Thymus (tissue), 11 donors: ENCODE measurements around the gene PLXNA4. TPM values are rescaled to one million over a fixed set of nuclear protein-coding genes. Genes with fewer than 3 reads are reported as not detected.

Source experiments
- DNase-seq, 9 donors: peaks; one replicate each; pipeline ENCODE4 v3.0.0-alpha.2; 2013; ENCODE audit warnings: low spot score in 9 of 9, low read depth in 6 of 9, missing footprints in 1 of 9
- H3K27ac ChIP-seq, 2 donors: one replicate each; pipeline ENCODE4 v1.5.1; 2013; ENCODE audit warnings: control low read depth in 1 of 2, low read depth in 1 of 2, low read length in 1 of 2, mild to moderate bottlenecking in 1 of 2, moderate library complexity in 1 of 2
- H3K27me3 ChIP-seq, 2 donors: one replicate each; pipeline ENCODE4 v1.5.1; 2013; ENCODE audit warnings: low read length in 1 of 2; ENCODE audit not compliant: control insufficient read depth in 2 of 2, insufficient read depth in 1 of 2
- H3K36me3 ChIP-seq, 2 donors: one replicate each; pipeline ENCODE4 v1.5.1; 2013; ENCODE audit warnings: low read length in 1 of 2, mild to moderate bottlenecking in 1 of 2, moderate library complexity in 1 of 2; ENCODE audit not compliant: control insufficient read depth in 2 of 2, insufficient read depth in 2 of 2
- H3K4me1 ChIP-seq, 2 donors: one replicate each; pipeline ENCODE4 v1.5.1; 2013; ENCODE audit warnings: low read length in 2 of 2; ENCODE audit not compliant: control insufficient read depth in 2 of 2, insufficient read depth in 2 of 2
- H3K4me3 ChIP-seq, 2 donors: one replicate each; pipeline ENCODE4 v1.5.1; 2013; ENCODE audit warnings: low read length in 2 of 2, control low read depth in 1 of 2, mild to moderate bottlenecking in 1 of 2
- H3K9me3 ChIP-seq, 2 donors: one replicate each; pipeline ENCODE4 v1.5.1; 2013; ENCODE audit warnings: low read length in 1 of 2, mild to moderate bottlenecking in 1 of 2; ENCODE audit not compliant: control insufficient read depth in 2 of 2, insufficient read depth in 1 of 2
- WGBS: extraction: QIAGEN DNeasy Blood & Tissue Kit; methylation state at CpG from one replicate; pipeline ENCODE4 v1.1.7; 2013; 5-methylcytosine and 5-hydroxymethylcytosine counted together
- polyA plus RNA-seq: library from polyadenylated mRNA; stranded (reverse); fragments of 200-250 nt; gene quantifications from one replicate; pipeline ENCODE4 v1.2.3, GENCODE V29; 2013
- total RNA-seq: library from RNA; stranded (reverse); fragments of 120-200 nt; gene quantifications from one replicate; pipeline ENCODE4 v1.2.4, GENCODE V29; 2013
- donor health status: healthy.

Gene PLXNA4
- total and polyA plus RNA-seq, 2 donors, result 0.21 to 0.66 TPM

GRCh38 chr7:132243051-132243450 lies 333.2 kb downstream of the PLXNA4 start:
- no peaks in the 10 kb centered on the region for H3K27me3 ChIP-seq
- H3K9me3 ChIP-seq, result peaks cover 0 to 1% of the 10 kb centered on the region in 2 donors
- H3K4me3 ChIP-seq, result no peak overlapping the region
- H3K36me3 ChIP-seq, result no peaks in the 10 kb centered on the region
- H3K27ac ChIP-seq, result no peak overlapping the region
- no peak for DNase-seq
- H3K4me1 ChIP-seq, result no peaks in the 10 kb centered on the region
- 95% methylated on average over 1 of the region's 1 CpG for WGBS

GRCh38 chr7:132242192-132242812 lies 334.0 kb downstream of the PLXNA4 start:
- H3K4me1 ChIP-seq, result no peaks in the 10 kb centered on the region
- DNase-seq, result no peak
- H3K27ac ChIP-seq, result no peak overlapping the region
- no peak overlapping the region for H3K4me3 ChIP-seq
- 96% methylated on average over 5 of the region's 5 CpGs for WGBS
- no peaks in the 10 kb centered on the region for H3K27me3 ChIP-seq
- H3K9me3 ChIP-seq, result peaks cover 0 to 1% of the 10 kb centered on the region in 2 donors
- no peaks in the 10 kb centered on the region for H3K36me3 ChIP-seq

- peaks cover 0 to 1% of the 10 kb centered on the region in 2 donors for H3K9me3 ChIP-seq
- 35% methylated on average over 6 of the region's 6 CpGs for whole genome bisulfite sequencing
These were observed 335.3 kb downstream of the PLXNA4 start for GRCh38 chr7:132240821-132241422.

GRCh38 chr7:132240262-132240661 lies 336.0 kb downstream of the PLXNA4 start:
- Histone ChIP-seq H3K4me1 (no peaks in the 10 kb centered on the region), H3K4me3 (no peak overlapping the region), H3K27me3 (no peaks in the 10 kb centered on the region), H3K27ac (no peak overlapping the region), H3K36me3 (no peaks in the 10 kb centered on the region), H3K9me3 (peaks cover 0 to 1% of the 10 kb centered on the region in 2 donors)
- DNase-seq, result no peak
- WGBS, result 90% methylated on average over 3 of the region's 3 CpGs

More at GRCh38 chr7:132240821-132241422, 335.3 kb downstream of the PLXNA4 start:
- Histone ChIP-seq H3K4me1 (no peaks in the 10 kb centered on the region), H3K36me3 (no peaks in the 10 kb centered on the region), H3K27me3 (no peaks in the 10 kb centered on the region), H3K4me3 (no peak overlapping the region), H3K27ac (no peak overlapping the region)
- DNase-seq, result no peak

GRCh38 chr7:132239422-132239994 lies 336.8 kb downstream of the PLXNA4 start:
- Histone ChIP-seq H3K36me3 (no peaks in the 10 kb centered on the region), H3K27ac (no peak overlapping the region), H3K4me3 (no peak overlapping the region), H3K27me3 (no peaks in the 10 kb centered on the region), H3K4me1 (no peaks in the 10 kb centered on the region), H3K9me3 (no peaks in the 10 kb centered on the region)
- 91% methylated on average over 5 of the region's 5 CpGs for WGBS
- no peak for DNase-seq

GRCh38 chr7:132234711-132235110 lies 341.6 kb downstream of the PLXNA4 start:
- no peak overlapping the region for H3K4me3 ChIP-seq
- no peaks in the 10 kb centered on the region for H3K27me3 ChIP-seq
- H3K36me3 ChIP-seq, result no peaks in the 10 kb centered on the region
- no peaks in the 10 kb centered on the region for H3K9me3 ChIP-seq
- DNase-seq, result no peak
- H3K4me1 ChIP-seq, result no peaks in the 10 kb centered on the region
- no peak overlapping the region for H3K27ac ChIP-seq

GRCh38 chr7:132232406-132232805 lies 343.9 kb downstream of the PLXNA4 start:
- Histone ChIP-seq H3K4me1 (no peaks in the 10 kb centered on the region), H3K27ac (no peak overlapping the region), H3K27me3 (no peaks in the 10 kb centered on the region), H3K36me3 (no peaks in the 10 kb centered on the region), H3K9me3 (no peaks in the 10 kb centered on the region), H3K4me3 (no peak overlapping the region)
- 79% methylated on average over 3 of the region's 3 CpGs for WGBS
- no peak for DNase-seq

GRCh38 chr7:132230462-132230861 lies 345.8 kb downstream of the PLXNA4 start:
- WGBS, result 92% methylated on average over 7 of the region's 7 CpGs
- H3K4me3 ChIP-seq, result no peak overlapping the region

GRCh38 chr7:132228240-132228639 lies 348.0 kb downstream of the PLXNA4 start:
- DNase-seq, result no peak
- H3K27me3 ChIP-seq, result no peaks in the 10 kb centered on the region
- WGBS, result 94% methylated on average over 14 of the region's 14 CpGs
- H3K9me3 ChIP-seq, result no peaks in the 10 kb centered on the region
- H3K4me3 ChIP-seq, result no peak overlapping the region
- no peaks in the 10 kb centered on the region for H3K36me3 ChIP-seq
- no peak overlapping the region for H3K27ac ChIP-seq
- H3K4me1 ChIP-seq, result no peaks in the 10 kb centered on the region

More at GRCh38 chr7:132230462-132230861, 345.8 kb downstream of the PLXNA4 start:
- Histone ChIP-seq H3K36me3 (no peaks in the 10 kb centered on the region), H3K27me3 (no peaks in the 10 kb centered on the region), H3K27ac (no peak overlapping the region), H3K9me3 (no peaks in the 10 kb centered on the region), H3K4me1 (no peaks in the 10 kb centered on the region)
- no peak for DNase-seq
